Measurements from ENCODE around the gene BCAS3.

DNA sequence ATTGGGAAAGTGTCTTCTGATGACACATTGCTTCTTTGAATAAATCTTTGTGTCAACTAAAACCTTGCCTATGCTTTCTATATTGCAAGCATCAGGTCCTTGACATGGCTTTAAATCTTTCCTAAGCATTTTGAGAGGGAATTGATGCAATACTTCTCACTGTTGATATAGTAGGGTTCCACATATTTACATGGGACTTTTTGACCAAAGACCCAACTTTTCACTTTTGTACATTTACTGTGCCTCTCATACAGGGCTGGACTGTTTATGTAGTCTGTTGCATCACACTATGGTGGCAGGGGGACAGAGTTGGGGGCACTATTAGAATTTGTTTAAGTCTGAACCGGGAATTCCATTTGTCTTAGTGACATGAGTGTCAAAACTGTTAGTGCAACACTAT is 413.4 kb downstream of the BCAS3 start:
- TF ChIP-seq, protein P1, sequence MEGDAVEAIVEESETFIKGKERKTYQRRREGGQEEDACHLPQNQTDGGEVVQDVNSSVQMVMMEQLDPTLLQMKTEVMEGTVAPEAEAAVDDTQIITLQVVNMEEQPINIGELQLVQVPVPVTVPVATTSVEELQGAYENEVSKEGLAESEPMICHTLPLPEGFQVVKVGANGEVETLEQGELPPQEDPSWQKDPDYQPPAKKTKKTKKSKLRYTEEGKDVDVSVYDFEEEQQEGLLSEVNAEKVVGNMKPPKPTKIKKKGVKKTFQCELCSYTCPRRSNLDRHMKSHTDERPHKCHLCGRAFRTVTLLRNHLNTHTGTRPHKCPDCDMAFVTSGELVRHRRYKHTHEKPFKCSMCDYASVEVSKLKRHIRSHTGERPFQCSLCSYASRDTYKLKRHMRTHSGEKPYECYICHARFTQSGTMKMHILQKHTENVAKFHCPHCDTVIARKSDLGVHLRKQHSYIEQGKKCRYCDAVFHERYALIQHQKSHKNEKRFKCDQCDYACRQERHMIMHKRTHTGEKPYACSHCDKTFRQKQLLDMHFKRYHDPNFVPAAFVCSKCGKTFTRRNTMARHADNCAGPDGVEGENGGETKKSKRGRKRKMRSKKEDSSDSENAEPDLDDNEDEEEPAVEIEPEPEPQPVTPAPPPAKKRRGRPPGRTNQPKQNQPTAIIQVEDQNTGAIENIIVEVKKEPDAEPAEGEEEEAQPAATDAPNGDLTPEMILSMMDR (IDR thresholded peaks at IDR 0.05; ENCODE audit: low read depth, low read length, poor library complexity, severe bottlenecking) = no peak
- TF ChIP-seq EZH2phosphoT487 (IDR thresholded peaks at IDR 0.05; ENCODE audit: borderline replicate concordance, low read length) = no peak

All from DOHH2 (cell line).